BLaER1 (cell line): ENCODE measurements around the gene COLEC11.

ENCODE experiments used
- H3K27ac ChIP-seq: shearing (Covaris generic); formaldehyde crosslinking; 2 replicates; pipeline ENCODE4 v1.8.1; 2022
- H3K27me3 ChIP-seq: shearing (Covaris generic); formaldehyde crosslinking; 2 replicates; pipeline ENCODE4 v1.8.1; 2022
- H3K36me3 ChIP-seq: shearing (Covaris generic); formaldehyde crosslinking; 2 replicates; pipeline ENCODE4 v1.8.1; 2022
- H3K4me1 ChIP-seq: shearing (Covaris generic); formaldehyde crosslinking; 2 replicates; pipeline ENCODE4 v1.8.1; 2022
- H3K4me2 ChIP-seq: shearing (Covaris generic); formaldehyde crosslinking; 2 replicates; pipeline ENCODE4 v1.8.1; 2022
- H3K4me3 ChIP-seq: shearing (Covaris generic); formaldehyde crosslinking; 2 replicates; pipeline ENCODE4 v1.8.1; 2022
- H3K9ac ChIP-seq: shearing (Covaris generic); formaldehyde crosslinking; 2 replicates; pipeline ENCODE4 v1.8.1; 2022
- H3K9me3 ChIP-seq: shearing (Covaris generic); formaldehyde crosslinking; 2 replicates; pipeline ENCODE4 v1.8.1; 2022
- H4K20me1 ChIP-seq: shearing (Covaris generic); formaldehyde crosslinking; 2 replicates; pipeline ENCODE4 v1.8.1; 2022
- Cebpa-rat ChIP-seq: shearing (Covaris generic); IDR thresholded peaks from 2 replicates; pipeline ENCODE4 v1.8.1; 2022

Gene COLEC11

DNA sequence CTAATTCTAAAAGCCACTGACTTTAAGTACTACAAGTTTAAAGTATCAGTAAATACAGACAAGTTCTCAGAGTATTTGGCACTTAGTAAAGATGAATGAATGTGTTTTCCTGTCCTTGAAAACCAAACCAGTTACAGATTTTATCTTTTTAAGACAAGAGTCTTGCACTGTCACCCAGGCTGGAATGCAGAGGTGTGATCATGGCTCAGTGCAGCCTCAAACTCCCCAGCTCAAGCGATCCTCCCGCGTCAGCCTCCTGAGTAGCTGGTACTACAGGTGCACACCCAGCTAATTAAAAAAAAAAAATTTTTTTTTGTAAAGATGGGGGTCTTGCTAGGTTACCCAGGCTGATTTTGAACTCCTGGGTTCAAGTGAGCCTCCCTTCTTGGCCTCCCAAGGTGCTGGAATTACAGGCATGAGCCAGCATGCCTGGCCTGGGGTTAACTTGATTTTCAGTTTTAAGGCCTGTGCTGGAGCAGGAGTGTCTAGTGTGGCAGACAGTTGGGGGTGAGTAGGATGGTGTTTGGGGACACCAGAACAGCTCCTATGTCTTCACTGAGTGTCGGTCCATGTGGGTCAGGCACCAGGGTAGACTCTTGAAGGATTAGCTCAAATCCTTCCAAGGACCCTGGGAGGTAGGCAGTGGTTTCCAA is 10.2 kb upstream of the COLEC11 start:
- Histone ChIP-seq H3K36me3 (peaks cover 83% of the 10 kb centered on the region), H3K27ac (no peak overlapping the region), H3K4me3 (no peak overlapping the region), H3K4me1 (peaks cover 7% of the 10 kb centered on the region; the same call in 1 of the 2 replicates), H3K27me3 (no peaks in the 10 kb centered on the region), H4K20me1 (peaks cover 67% of the 10 kb centered on the region), H3K9ac (no peak overlapping the region), H3K9me3 (no peaks in the 10 kb centered on the region), H3K4me2 (no peak overlapping the region)
- TF ChIP-seq Cebpa-rat: no peak

- H3K9ac ChIP-seq: no peak overlapping the region
- H3K27ac ChIP-seq: no peak overlapping the region
- TF ChIP-seq Cebpa-rat: no peak
- H3K4me2 ChIP-seq: no peak overlapping the region
- no peaks in the 10 kb centered on the region for H3K9me3 ChIP-seq
- H4K20me1 ChIP-seq: peaks cover 60% of the 10 kb centered on the region
- H3K4me1 ChIP-seq: no peaks in the 10 kb centered on the region
- H3K27me3 ChIP-seq: no peaks in the 10 kb centered on the region
- H3K36me3 ChIP-seq: peaks cover 76% of the 10 kb centered on the region
- H3K4me3 ChIP-seq: no peak overlapping the region
These were observed 9.4 kb upstream of the COLEC11 start for GRCh38 chr2:3585261-3586109.

GRCh38 chr2:3586220-3586619 is 8.7 kb upstream of the COLEC11 start:
- Histone ChIP-seq H3K9ac (no peak overlapping the region), H3K4me2 (no peak overlapping the region), H3K4me1 (no peaks in the 10 kb centered on the region), H4K20me1 (peaks cover 52% of the 10 kb centered on the region), H3K9me3 (no peaks in the 10 kb centered on the region), H3K27ac (no peak overlapping the region), H3K27me3 (no peaks in the 10 kb centered on the region), H3K36me3 (peaks cover 68% of the 10 kb centered on the region), H3K4me3 (no peak overlapping the region)
- TF ChIP-seq Cebpa-rat: no peak

DNA sequence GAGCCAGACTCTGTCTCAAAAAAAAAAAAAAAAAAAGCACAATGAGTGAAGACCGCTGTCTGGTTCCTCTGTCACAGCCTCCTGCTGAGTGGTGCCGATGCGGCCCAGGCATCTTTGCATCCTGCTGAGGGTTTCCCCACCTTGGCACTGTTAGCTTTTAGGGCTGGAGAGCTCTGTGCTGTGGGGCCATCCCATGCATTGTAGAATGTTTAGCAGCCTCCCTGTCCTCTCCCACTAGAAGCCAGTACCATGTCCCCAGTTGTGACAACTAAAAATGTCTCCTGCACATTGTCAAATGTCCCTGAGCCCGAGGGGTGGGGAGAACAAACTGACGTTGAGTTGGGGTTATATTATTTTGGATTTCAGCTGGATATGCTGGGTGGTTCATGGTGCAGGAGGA is 7.9 kb upstream of the COLEC11 start:
- no peak for TF ChIP-seq Cebpa-rat
- H3K4me2 ChIP-seq: no peak overlapping the region
- peaks cover 44% of the 10 kb centered on the region for H4K20me1 ChIP-seq
- no peak overlapping the region for H3K4me3 ChIP-seq
- no peaks in the 10 kb centered on the region for H3K9me3 ChIP-seq
- H3K27me3 ChIP-seq: no peaks in the 10 kb centered on the region
- H3K4me1 ChIP-seq: no peaks in the 10 kb centered on the region
- H3K9ac ChIP-seq: no peak overlapping the region
- peaks cover 60% of the 10 kb centered on the region for H3K36me3 ChIP-seq
- H3K27ac ChIP-seq: no peak overlapping the region

DNA sequence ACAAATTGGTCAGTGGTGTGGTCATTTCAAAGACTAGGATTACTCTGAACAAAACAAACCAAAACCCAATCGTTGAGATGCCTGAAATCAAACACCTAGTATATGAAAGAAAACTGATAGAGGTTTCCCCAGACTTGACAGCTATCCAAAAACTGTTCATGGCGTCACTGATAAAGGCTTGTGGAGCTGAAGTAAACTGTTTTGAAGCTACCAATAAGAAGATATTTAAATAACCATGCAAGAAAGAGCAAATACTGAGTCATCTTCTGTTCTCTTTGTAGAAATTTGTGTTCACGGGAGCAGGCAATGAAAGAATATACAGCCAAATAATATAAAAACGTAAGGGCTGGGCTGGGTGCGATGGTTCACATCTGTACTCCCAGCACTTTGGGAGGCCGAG is 7.5 kb upstream of the COLEC11 start:
- Histone ChIP-seq H3K9me3 (no peaks in the 10 kb centered on the region), H4K20me1 (peaks cover 40% of the 10 kb centered on the region), H3K4me3 (no peak overlapping the region), H3K9ac (no peak overlapping the region), H3K36me3 (peaks cover 57% of the 10 kb centered on the region), H3K4me1 (no peaks in the 10 kb centered on the region), H3K27ac (no peak overlapping the region), H3K4me2 (no peak overlapping the region), H3K27me3 (no peaks in the 10 kb centered on the region)
- TF ChIP-seq Cebpa-rat: no peak

DNA sequence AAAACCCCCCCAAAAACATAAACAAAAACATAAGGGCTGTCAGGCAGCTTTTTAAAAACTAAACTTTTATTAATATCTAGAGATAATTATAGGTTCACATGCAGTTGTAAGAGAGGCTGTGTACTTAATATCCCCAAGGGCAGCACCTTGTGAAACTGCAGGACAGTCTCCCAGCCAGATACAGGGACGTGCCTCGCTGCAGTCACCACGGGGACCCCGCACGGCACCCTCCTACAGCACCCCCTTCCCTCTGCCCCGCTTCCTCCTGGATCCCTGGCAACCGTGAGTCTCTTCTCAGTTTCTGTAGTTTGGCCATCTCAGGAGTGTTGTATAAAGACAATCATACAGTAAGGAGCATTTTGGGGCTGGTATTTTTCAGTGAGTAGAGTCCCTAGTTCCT is 6.8 kb upstream of the COLEC11 start:
- H4K20me1 ChIP-seq: peaks cover 34% of the 10 kb centered on the region
- no peaks in the 10 kb centered on the region for H3K4me1 ChIP-seq
- no peak overlapping the region for H3K27ac ChIP-seq
- H3K9me3 ChIP-seq: no peaks in the 10 kb centered on the region
- H3K27me3 ChIP-seq: no peaks in the 10 kb centered on the region
- no peak overlapping the region for H3K4me3 ChIP-seq
- no peak overlapping the region for H3K9ac ChIP-seq
- peaks cover 57% of the 10 kb centered on the region for H3K36me3 ChIP-seq
- no peak for TF ChIP-seq Cebpa-rat
- H3K4me2 ChIP-seq: no peak overlapping the region

DNA sequence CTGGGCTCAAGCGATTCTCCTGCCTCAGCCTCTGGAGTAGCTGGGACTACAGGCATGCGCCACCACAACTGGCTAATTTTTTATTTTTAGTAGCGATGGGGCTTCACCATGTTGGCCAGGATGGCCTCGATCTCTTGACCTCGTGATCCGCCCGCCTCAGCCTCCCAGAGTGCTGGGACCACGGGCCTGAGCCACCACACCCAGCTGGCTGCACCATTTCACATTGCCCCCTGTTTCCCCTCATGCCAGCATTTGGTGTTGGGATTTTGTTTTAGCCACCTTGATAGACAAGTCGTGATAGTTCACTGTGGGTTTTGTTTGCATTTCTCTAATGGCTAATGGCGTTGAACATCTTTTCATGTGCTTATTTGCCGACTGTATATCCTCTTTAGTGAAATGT is 5.8 kb upstream of the COLEC11 start:
- Histone ChIP-seq H3K4me1 (no peaks in the 10 kb centered on the region), H3K27me3 (no peaks in the 10 kb centered on the region), H3K9ac (no peak overlapping the region), H3K27ac (no peak overlapping the region), H4K20me1 (peaks cover 24% of the 10 kb centered on the region), H3K4me2 (no peak overlapping the region), H3K36me3 (peaks cover 51% of the 10 kb centered on the region), H3K9me3 (no peaks in the 10 kb centered on the region), H3K4me3 (no peak overlapping the region)
- TF ChIP-seq Cebpa-rat: no peak

GRCh38 chr2:3595404-3595803 is 492 bp downstream of the COLEC11 start:
- peaks cover 12% of the 10 kb centered on the region; the same call in 1 of the 2 replicates for H3K4me1 ChIP-seq
- H3K4me3 ChIP-seq: no peak overlapping the region
- TF ChIP-seq Cebpa-rat: no peak
- H3K27me3 ChIP-seq: no peaks in the 10 kb centered on the region
- H3K4me2 ChIP-seq: no peak overlapping the region
- H3K27ac ChIP-seq: no peak overlapping the region
- no peaks in the 10 kb centered on the region for H4K20me1 ChIP-seq
- H3K9me3 ChIP-seq: no peaks in the 10 kb centered on the region
- peaks cover 22% of the 10 kb centered on the region for H3K36me3 ChIP-seq
- no peak overlapping the region for H3K9ac ChIP-seq

- Histone ChIP-seq H3K9me3 (no peaks in the 10 kb centered on the region), H3K4me3 (no peak overlapping the region), H3K27ac (no peak overlapping the region), H3K4me1 (peaks cover 12% of the 10 kb centered on the region; the same call in 1 of the 2 replicates), H3K4me2 (no peak overlapping the region), H3K9ac (no peak overlapping the region), H4K20me1 (no peaks in the 10 kb centered on the region), H3K36me3 (peaks cover 22% of the 10 kb centered on the region), H3K27me3 (no peaks in the 10 kb centered on the region)
- no peak for TF ChIP-seq Cebpa-rat
These were observed 1.1 kb downstream of the COLEC11 start for GRCh38 chr2:3595985-3596384.

- Histone ChIP-seq H3K36me3 (peaks cover 22% of the 10 kb centered on the region), H3K9ac (no peak overlapping the region), H3K27ac (no peak overlapping the region), H4K20me1 (no peaks in the 10 kb centered on the region), H3K27me3 (no peaks in the 10 kb centered on the region), H3K4me1 (peaks cover 12% of the 10 kb centered on the region; the same call in 1 of the 2 replicates), H3K4me2 (no peak overlapping the region), H3K4me3 (no peak overlapping the region), H3K9me3 (no peaks in the 10 kb centered on the region)
- no peak for TF ChIP-seq Cebpa-rat
These were observed 2.0 kb downstream of the COLEC11 start for GRCh38 chr2:3596901-3597417.
